Measurements from ENCODE around the gene SDCBP2.
A peak's percentile ranks its signal among the peaks of the same experiment; 100 is the strongest.

The SDCBP2 gene

DNA sequence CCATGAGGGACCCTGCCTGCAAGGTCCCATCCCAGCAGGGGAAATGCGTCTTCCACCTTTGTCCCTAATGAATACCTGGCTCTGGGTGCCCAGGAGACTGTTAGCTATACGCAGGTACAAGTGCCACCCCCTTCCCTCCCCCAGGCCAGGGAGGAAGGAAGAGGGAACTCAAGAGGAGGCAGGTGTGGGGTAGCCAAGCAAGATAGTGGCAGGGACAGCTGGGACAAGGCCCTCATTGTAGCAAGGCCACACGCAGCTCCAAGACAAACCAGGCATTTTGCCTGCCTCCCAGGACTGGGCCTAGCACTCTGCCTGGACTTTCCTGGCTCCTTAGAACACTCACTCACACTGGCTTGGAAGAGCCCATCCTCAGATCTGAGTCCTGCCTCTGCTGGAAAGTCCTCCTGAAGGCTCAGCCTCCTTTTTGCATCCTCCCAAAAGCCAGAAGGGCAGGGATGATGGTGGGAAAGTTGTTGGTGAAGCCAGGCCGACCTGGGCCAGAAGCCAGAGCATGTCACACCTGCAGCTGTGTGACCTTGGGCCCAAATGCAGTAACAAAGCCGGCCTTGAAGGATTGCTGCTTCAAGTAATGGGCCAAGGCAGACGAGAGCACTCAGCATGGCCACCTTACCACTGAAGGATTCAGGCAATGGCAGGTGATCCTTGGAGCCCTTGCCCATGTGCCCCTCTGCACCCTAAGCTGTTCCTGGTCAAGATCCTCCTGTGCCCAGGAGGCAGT is 35.1 kb downstream of the SDCBP2 start:
- no peak for DNase-seq

DNA sequence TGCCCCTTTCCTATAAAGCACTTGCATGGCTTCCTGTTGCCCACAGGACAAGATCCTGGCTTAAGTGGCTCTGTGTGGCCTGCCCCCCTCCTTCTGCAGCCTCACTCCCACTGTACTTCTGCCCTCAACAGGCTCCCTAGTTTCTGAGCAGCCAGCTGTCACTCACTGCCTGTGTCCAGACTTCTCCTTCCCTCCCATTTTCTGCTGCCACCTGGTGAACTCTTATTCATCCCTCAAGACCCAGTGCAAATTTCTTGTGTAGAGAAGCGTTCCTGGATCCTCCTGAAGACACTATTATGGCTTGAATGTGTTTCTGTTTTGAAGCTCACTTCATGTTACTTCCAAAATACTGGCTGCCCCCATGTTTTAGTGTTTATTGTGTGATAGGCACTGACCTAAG is 36.3 kb downstream of the SDCBP2 start:
- DNase-seq = no peak

DNA sequence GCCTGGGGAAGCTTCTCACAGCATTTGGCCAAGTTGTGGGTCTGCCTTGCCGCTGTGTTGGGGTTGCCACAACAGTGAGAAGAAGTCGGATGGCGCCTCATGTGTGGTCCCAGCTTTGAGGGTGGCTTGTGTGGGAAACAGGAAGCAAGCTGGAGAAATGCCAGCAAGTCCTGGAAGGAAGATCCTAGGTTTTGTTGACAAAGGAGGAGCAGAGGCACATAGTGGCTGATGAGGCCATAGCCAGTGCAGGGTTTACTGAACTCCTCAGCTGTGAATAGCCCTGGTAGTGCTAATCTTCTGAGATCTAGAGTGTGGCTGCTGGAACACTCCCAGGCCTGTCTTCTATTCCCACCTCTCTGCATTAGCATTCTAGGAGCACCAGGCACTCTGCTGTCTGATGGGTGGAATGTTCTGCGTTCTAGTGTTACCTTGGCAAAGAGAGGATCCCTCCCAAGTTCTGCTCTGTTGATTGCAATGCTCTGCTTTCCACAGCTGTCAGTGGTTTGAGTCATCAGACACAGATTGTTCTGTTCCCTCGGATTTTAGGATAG is 37.7 kb downstream of the SDCBP2 start:
- no peak for DNase-seq

DNA sequence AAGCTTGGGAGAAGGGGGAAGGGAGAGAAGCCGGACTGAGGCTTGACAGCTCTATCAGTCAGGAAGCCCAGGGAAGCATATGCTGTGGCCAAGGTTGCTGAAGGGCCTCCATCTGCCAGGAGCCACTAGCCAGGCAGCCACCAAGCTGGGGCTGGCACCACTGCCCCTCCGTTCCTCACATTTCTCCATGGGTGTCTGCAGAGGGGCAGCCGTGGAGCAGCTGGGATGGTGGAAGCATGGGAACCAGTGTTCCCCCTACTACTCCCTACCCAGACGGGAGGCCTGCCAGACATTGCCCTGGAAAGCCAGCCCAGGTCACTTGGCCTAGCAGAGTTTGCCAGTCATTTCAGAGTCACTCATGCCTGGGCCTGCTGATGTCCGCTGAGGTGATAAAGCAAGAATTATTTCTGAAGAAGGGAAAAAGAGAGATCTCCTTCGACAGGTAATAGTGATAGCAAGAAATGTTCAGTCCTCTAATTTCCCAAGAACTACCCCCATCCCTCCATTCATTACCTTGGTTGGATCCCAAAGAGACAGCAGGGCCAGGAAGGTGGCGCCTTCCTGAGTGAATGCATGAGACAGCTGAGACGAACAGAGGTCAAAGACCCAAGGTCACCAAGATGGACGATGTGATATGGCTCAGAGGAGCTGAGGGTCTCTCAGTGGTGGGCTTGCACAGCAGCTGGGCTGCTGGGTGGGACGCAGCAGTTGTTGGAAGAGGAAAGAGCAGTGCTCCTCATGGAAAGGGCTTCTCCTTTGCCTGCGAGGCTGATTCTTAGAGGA is 41.0 kb downstream of the SDCBP2 start:
- no peak for DNase-seq

DNA sequence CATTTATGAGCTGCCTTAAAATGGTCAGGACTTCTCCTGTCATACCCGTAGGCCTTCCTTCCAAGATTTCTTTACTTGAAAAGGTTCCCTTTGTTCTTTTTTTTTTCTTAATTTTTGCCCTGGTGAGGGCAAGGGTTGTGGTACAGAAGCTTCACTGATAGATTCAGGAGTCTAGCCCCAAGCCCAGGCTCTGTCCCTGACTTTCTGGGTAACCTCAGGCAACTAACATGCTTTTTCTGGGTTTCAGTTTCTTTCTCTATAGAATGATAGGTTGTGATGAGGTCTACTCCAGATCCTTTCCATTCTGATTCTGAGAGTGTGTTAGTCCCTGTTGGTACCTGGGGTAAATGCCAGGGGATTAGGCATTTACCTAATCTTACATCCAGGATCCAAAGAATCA is 41.6 kb downstream of the SDCBP2 start:
- peak in 1 of 6 experiments; percentile 7 for DNase-seq

DNA sequence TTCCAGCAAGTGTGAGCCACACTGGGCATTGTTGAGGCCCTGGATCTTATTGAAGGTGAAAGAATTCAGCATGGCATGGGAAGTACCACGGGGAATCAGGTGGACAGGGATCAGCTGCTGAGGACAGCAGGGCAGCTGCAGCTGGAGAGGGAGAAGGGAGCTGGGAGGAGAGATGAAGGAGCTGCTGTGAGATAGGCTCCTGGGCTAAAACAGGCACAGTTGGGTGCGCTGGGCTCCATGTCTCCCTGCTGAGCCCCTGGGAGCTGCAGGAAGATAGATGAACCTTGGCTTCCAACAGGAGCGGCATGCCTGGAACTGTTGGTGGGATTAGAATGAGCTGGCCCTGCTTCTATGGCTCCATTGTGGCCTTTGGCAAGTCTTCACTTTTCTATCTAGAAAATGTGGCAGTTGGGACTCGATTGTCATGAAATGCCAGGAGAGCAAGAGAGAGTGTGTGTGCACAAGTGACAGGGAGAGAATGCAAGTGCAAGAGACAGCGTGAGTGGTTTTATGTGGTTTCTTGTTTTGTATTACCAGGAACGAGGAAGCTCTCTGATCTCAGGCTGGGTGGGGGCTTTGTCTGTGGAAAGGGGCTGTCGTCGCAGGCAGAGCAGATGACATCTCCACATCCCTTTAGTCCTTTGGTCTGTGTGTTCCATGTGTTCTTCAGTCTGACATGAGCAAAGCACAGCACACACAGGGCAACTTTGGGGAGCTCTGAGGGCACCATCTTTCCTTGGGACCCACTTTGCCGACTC is 42.5 kb downstream of the SDCBP2 start:
- peak; percentile 17 to 81 (median 54) for DNase-seq

DNA sequence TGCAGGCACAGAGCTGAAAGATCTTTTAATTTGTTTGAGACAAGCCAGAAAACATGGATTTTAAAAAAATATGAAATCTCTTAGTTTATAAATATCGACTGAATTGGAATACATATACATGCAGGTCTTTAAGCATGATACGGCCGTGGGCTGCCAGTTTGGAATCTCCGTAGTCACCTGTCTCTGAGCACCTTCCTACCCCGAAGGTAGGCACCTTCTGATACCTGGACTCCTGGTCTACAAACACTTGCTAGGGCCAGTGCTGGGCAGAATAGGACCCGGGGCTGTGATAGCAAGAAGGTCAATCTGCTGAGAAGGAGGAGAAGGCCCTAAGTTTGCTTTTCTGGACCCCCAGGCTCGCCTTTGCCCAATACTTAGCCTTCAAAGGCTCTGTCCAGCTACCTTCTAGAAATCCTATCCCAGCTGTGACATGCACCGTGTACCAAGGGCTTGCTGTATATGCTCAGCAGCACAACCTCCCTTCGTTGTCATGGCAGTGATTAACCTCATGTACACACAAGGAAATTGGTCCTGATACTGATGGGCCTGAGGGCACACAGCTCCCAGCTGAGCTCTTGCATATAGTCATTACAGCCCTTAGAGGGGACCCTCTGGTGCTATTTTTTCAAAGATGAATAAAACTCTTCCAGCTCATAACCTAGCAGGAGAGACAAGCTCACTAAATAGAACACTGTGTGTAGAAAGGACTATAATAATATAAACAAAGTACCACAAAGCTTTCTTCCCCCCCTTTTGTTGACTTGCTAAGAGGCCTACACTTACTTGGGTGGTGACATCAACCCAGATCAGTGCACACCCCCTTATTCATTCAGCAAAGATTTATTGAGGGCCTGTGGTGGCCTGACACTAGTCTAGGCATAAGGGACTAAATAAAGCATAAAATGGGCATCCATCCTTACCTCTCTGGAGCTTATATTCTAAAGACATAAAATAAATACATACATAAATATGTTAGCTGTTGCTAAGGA is 45.1 kb downstream of the SDCBP2 start:
- DNase-seq = no peak

DNA sequence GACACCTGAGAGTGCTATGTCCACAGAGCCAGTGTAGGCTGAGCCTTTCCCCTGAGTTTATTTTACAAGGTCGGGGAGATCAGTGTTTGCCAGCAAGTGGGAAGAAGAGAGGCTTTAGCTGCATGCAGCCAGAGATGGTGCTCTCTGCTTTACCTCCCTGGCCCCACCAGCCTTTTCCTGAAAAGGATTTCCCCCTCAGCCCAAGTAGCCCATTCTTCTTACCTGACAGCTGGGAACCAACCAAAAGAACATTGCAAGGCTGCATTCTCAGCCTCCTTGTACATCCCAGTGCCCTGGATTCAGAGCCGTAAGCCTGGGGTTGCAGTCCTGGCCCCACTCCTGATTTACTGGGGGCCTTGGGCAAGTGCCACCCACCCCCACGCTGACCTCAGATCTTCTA is 46.0 kb downstream of the SDCBP2 start:
- no peak for DNase-seq

DNA sequence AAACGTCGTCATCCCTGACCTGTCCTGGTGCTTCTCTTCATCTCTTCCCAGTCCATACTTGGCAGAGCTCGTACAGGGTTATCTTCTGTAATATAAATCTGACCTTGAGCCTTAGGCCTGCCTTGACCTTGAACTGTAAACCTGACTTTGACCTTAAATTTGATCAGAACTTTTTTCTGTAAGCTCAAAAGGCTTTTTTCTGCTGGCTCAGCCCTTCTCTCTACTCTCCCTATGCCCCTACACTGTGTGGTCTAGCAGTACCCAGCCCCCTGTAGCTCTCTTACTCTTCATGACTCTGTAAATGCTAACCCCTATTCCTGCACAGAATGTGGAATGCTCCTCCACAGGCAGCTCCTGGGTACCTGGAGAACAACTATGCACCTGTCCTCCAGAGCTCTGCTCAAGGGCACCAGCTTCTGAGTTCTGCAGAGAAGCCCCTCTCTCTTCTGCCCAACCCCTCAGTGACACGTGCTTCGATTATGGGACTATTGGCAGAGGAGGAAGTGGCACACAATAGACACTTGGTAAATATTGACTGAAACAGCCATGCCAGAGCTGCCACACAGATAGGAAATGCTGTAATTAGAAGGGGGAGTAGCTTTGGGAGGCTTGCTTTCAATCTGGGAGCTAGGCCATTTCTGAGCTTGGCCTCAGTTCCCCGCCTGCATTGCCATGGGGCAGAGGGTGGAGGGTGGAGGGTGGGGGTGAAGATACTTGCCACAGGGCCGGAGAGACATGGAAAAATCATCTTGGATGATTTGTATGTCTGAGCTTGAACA is 47.5 kb downstream of the SDCBP2 start:
- no peak for DNase-seq

DNA sequence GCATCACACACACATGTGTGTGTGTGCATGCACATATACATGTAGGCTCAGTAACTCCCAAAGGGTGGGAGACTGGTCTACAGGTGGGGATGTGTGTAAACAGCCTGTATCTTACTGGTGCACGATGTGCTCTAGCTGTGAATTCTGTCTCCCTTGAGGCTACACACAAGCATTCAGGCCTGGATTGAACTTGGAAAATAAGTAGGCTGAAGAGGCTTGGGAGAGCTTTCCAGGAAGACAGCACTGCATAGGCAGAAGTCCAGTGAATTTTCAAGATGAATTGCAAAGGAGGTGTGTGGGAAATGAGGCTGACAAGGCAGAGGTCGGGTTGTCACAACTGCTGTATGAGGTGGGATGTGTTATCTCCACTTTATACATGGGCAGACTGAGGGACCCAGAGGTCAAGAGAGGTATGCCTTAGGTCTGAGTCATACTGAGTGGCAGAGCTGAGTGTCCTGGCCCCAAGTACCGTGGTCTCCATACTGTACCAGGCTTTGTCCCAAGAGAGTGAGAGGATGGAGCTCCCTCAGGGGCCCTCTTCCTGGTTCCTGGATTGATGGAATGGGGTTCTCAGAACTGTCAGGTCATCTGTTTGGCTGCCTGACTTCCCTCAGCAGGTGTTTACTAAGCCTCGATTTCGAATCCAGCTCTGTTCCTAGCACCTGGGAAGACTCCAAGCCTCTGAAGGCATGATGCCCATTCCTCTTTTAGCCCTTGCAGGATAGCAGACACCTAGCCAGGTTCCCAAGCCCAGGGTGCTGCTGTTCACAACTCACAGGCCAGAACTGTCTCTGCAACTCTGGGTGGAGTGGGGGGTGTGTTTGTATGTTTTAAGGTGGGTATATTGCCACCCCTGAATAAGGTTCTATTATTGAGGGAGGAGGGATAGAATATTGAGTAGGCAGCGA is 48.5 kb downstream of the SDCBP2 start:
- no peak for DNase-seq

DNA sequence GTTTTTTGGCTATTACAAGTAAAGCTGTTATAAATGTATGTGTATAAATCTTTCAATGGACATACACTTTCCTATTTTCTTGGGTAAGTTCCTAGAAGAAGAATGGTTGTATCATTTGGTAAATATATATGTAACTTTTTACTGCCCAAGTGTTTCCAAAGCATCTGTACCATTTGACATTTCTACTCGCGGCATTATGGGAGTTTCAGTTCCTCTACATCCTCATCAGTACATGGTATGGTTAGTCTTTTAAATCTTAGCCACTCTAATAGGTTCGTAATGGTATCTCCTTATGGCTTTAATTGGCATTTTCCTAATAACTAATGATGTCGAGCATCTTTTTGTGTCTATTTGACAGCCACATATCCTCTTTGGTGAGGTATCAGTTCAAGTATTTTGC is 49.9 kb downstream of the SDCBP2 start:
- no peak for DNase-seq

DNA sequence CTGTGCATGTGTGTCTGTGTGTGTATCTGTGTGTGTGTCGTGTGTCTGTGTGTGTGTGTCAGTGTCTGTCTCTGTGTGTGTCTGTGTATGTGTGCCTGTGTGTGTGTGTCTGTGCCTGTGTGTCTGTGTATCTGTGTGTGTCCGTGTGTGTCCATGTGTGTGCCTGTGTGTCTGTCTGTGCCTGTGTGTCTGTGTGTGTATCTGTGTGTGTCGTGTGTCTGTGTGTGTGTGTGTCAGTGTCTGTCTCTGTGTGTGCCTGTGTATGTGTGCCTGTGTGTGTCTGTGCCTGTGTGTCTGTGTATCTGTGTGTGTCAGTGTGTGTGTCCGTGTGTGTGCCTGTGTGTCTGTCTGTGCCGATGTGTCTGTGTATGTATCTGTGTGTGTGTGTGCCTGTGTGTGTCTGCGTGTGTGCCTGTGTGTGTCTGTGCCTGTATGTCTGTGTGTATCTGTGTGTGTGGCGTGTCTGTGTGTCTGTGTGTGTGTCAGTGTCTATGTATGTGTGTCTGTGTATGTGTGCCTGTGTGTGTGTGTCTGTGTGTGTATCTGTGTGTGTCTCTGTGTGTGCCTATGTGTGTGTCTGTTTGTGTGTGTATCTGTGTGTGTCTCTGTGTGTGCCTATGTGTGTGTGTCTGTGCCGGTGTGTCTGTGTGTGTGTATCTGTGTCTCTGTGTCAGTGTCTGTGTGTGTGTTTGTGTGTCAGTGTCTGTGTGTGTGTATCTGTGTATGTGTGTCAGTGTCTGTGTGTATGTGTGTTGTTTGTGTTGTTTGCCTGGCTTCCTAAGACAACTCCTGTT is 51.2 kb downstream of the SDCBP2 start:
- no peak for DNase-seq

DNA sequence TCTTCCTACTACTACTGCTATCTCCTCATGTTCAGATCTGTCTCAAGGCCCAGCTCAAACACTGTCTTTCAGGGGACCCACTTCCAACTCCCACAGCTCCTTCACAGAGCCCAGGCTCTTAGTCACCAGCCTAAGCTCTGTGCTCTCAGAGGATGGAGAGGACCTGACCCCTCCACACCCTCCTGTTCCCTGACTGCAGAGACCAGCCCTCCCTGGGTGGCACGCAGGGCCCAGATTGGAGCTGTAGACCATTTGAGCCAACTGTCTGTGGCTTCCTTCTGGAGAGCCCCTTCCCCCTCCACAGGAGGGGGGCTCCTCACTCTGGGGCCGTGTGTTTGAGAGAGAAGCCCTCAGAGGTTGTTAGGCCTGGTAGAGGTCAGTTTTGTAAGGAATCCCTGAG is 53.0 kb downstream of the SDCBP2 start:
- no peak for DNase-seq

DNA sequence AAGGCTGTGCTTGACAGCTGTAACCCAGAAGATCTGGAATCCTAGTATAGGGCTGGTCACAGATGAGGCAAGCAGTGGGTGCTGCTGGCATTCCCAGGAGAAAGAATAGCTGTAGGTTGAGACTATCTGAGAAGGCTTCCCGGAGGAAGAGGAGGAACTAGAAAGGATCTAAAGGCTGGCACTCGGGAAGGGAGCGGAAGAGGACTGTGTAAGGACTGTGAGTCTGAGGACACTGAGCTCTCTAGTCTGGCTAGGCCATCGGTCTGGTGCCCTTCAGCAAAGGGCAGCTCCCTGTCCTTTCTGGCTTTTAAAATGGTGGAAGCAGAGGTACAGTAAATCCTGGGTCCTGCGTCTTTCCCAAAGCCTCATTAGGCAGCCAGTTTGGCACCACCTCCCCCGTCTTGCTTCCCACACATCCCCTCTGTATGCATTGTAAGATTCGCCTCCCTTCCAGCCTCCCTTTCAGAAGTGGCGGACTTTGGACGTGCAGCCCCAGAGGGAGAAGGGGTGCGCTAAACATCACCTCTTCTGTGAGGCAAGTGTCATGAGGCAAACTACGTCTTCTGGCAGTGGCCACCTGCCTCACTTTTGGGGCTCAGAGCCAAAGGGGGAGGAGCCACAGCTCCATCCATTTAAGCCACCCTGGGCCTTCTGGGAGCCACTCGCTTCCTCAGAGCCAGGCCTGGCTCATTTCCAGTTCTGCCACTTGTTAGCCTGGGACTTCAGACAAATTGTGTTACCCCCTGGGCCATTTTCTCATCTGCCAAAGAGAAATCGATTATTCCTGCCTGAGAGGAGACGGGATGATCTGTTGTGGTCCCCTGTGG is 54.2 kb downstream of the SDCBP2 start:
- no peak for DNase-seq

DNA sequence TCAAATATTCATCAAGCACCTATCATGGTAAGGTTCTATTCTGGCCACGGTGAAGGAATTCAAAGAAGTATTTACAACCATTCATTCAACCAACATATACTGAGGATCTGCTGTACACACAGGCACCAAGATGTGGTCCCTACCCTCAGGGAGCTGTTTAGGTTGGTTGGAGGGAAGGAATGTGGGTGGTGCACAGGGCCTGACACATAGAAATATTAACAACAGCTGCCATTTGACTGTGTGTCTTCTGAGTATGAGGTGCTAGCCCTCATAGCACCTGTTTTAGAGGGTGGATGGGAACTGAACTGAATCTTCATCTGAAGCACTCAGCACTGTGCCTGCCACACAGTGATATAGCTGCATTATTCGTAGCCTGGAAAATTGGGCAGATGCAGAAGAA is 55.6 kb downstream of the SDCBP2 start:
- no peak for DNase-seq

DNA sequence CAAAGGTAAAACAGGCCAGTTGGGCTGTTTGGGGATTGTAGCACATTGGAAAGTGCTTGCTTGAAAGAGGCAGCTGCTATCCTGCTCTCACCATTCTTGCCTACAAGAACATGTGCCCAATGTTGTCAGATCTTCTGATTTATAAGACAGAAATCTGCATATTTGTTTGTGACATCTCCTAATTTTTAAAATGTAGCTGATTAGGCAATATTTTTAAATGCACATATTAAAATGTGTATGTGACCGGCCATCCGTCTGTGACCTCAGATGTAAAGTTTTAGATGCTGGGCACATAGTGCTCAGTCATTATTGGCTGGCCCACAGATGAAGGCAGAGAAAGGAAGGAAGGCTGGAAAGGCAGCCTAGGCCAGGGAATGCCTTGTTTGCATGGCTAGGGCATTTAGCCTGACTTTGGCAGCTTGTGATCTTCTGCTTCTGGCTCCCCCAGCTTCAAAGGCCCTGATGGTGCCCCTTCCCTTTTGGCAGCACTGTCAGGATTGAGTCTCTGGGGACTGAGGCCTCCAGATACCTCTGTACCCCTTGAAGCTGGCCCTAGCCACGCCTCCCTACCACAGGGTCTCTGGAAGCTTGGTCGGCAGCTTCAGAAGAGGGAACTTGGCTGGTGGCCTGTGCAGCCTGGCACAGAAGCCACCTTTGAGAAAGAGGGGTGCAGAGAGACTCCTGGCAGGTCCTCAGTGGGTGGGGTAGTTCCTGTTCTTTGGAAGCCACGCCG is 56.4 kb downstream of the SDCBP2 start:
- no peak for DNase-seq

DNA sequence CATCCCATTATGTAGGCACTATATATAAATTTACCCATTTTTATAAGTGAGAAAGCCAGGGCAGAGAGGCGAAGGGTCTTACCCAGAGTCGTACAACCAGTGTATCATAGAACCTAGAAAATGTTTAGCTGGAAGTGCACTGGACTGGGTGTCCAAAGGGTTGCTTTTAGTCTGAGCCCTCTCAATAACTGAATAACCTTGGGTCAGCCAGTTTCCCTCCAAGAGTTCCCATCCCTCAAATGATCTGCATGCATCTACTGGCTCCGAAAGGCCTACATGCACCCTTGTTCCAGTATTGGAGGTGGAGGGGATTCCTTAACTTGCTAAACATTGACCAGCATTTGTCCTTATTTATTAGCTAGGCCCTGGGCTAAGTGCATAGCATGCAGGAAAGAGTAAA is 59.1 kb downstream of the SDCBP2 start:
- DNase-seq = no peak

DNA sequence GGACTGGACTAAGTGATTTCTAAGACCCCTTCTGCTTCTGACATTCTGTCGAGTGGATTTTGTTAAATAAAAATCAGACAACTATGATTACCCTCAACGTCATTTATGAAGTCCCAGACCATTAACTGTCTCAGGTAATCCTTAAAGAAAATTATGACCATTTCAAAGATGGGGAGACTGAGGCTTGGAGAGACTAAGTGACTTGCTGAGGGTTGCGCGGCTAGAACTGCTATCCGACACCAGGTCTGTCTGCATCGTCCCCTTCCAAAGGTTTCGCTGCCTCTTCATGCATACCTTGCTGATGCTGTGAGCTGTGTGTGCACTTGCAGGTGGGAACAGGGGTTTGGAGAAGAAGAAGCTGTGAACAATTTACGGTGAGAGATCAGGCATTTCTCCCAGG is 59.7 kb downstream of the SDCBP2 start:
- no peak for DNase-seq
